G401.6 (cell line): ENCODE measurements around the gene INF2.
"Not testable (repeated sequence)": the region's sequence is repeated elsewhere in the genome, so short reads cannot be mapped to it uniquely, and the experiment has no call there.

Experiments used
- FAIRE-seq: peaks from 2 replicates; lab custom pipeline; 2012; peaks lifted over from hg19 to GRCh38; lab: Jason Lieb, UNC

The INF2 gene

GRCh38 chr14:104689109-104689880 is at the start of gene INF2:
Gene INF2 (plus strand): TSS chr14:104689618. CDS start chr14:104701366, 11,748 bp downstream.
- FAIRE-seq: no peak

- no peak for FAIRE-seq
Observed at GRCh38 chr14:104639885-104640548, 49.4 kb upstream of the INF2 start.

GRCh38 chr14:104640681-104641080 is 48.7 kb upstream of the INF2 start:
- FAIRE-seq: no peak

GRCh38 chr14:104641753-104642539 is 47.5 kb upstream of the INF2 start:
- no peak for FAIRE-seq

- FAIRE-seq: no peak
Observed at GRCh38 chr14:104642540-104642868, 46.9 kb upstream of the INF2 start.

GRCh38 chr14:104643306-104643705 is 46.1 kb upstream of the INF2 start:
- FAIRE-seq: no peak

GRCh38 chr14:104644091-104644635 is 45.3 kb upstream of the INF2 start:
- FAIRE-seq: no peak

GRCh38 chr14:104644656-104645378 is 44.6 kb upstream of the INF2 start:
- no peak for FAIRE-seq

- FAIRE-seq: no peak
Observed at GRCh38 chr14:104647467-104648043, 41.9 kb upstream of the INF2 start.

GRCh38 chr14:104650057-104650980 is 39.1 kb upstream of the INF2 start:
- no peak for FAIRE-seq

- FAIRE-seq: no peak
Observed at GRCh38 chr14:104650981-104651875, 38.2 kb upstream of the INF2 start.

GRCh38 chr14:104651876-104652260 is 37.5 kb upstream of the INF2 start:
- no peak for FAIRE-seq

- no peak for FAIRE-seq
Observed at GRCh38 chr14:104652386-104652785, 37.0 kb upstream of the INF2 start.

- not testable (repeated sequence) for FAIRE-seq
Observed at GRCh38 chr14:104653130-104653920, 36.1 kb upstream of the INF2 start.

- FAIRE-seq: no peak
Observed at GRCh38 chr14:104654119-104654518, 35.3 kb upstream of the INF2 start.

GRCh38 chr14:104655128-104655848 is 34.1 kb upstream of the INF2 start:
- no peak for FAIRE-seq

- FAIRE-seq: no peak
Observed at GRCh38 chr14:104656014-104656714, 33.3 kb upstream of the INF2 start.
